ENCODE results near the gene VSIG10.
"Not testable (repeated sequence)": the region's sequence is repeated elsewhere in the genome, so short reads cannot be mapped to it uniquely, and the experiment has no call there.

The VSIG10 gene

DNA sequence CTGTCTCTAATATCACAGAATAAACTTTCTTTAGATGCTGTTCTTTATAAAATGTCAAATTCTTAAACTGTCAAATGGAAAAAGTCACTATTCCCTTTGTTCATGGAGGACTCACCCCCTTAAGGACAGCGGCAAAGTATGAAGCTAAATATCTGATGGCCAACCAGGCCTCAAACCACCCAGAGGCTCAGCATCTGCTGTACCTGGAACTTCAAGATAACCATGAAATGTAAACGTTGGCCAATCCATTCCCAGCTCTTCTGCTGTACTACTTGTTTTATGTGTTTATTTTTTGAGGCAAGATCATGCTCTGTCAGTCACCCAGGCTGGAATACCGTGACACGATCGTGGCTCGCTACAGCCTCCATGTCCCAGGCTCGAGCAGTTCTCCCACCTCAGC is 71.6 kb downstream of the VSIG10 start:
- DNase-seq (ENCODE audit: low spot score): no peak

GRCh38 chr12:118029166-118029565 is 74.6 kb downstream of the VSIG10 start:
- DNase-seq (ENCODE audit: low spot score): no peak

GRCh38 chr12:118025168-118025567 is 78.6 kb downstream of the VSIG10 start:
- DNase-seq (ENCODE audit: low spot score): no peak

GRCh38 chr12:118023301-118023860 is 80.4 kb downstream of the VSIG10 start:
- no peak for DNase-seq (ENCODE audit: low spot score)

GRCh38 chr12:118022728-118023109 is 81.1 kb downstream of the VSIG10 start:
- DNase-seq (ENCODE audit: low spot score): no peak

DNA sequence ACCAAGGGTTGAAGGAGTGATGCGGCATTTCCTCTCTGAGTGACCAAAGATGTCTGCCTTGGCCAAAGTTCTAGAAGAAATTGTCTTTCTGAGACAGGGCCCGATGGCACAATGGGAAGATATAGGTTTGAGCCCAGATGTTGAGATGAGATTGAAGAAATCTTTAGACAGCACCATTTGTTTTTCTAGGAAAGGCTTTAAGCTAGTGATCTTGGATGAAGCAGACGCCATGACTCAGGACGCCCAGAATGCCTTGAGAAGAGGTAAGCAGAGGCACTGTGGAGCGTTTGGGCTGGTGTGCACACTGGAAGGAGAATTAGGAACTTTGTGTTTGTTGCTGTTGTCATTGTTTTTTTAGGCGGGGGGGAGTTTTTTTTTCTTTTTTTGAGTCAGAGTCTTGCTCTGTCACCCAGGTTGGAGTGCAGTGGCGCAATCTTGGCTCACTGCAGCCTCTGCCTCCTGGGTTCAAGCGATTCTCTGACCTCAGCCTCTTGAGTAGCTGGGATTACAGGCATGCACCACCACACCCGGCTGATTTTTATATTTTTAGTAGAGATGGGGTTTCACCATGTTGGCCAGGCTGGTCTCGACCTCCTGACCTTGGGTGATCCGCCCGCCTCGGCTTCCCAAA is 81.6 kb downstream of the VSIG10 start:
- not testable (repeated sequence) for DNase-seq (ENCODE audit: low spot score)

- no peak for DNase-seq (ENCODE audit: low spot score)
Observed at GRCh38 chr12:118020036-118020435, 83.8 kb downstream of the VSIG10 start.

DNA sequence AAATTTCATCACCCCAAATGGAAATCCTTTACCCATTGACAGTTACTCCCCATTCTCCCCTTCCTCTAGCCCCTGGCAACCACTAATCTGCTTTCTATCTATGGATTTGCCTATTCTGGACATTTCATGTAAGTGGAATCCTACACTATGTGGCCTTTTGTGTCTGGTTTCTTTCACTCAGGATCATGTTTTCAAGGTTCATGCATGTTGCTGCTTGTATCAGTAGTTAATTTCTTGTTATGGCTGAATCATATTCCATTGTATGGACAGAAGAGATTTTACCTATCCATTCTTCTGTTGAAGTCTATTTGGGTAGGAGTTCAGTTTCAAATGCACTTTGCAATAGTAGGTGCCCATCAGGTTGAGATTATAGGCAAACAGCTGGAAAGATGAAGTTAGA is 85.9 kb downstream of the VSIG10 start:
- DNase-seq (ENCODE audit: low spot score): no peak

DNA sequence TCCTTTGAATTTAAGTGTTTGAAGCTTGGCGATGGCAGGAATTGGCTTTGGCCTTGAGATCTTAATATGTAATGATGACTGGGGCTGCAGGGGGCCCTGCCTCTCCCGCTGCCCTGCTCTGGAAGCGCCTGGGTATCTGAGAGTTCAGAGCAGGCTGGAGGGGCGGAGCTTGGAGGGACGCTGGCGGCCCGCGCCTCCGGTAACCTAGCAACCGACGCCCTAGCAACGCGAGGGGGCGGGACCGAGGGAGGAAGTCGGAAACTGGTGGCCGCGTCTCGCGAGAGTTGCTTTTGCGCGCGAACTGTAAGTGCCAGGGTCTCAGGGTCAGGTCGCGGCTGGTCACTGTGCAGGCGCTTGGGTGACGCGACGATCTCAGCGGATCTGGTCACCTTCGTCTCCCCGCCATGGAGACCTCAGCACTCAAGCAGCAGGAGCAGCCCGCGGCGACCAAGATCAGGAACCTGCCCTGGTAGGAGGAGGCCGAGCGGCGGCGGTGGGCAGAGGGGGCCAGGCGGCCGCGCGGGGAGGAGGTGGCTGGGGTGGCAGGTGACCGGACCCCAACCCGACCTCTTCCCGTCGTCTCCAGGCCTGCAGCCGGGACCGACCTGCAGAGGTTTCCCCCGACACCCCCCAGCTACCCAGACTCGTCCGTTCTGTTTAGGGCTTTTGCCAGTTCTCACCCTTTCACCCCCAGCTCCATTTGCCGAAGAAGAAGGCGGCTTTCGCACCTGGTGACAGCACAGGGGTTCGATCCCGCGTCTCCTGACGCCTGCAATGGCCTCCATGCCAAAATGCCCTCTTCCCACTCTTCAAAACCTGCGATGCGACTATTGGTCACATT is 87.2 kb downstream of the VSIG10 start, which contains the start of gene RFC5:
RFC5 (plus strand) TSS at position 280 of the 841 bp plus-strand sequence; CDS start at position 405, 125 bp downstream.
- DNase-seq (ENCODE audit: low spot score): peak; percentile 97

DNA sequence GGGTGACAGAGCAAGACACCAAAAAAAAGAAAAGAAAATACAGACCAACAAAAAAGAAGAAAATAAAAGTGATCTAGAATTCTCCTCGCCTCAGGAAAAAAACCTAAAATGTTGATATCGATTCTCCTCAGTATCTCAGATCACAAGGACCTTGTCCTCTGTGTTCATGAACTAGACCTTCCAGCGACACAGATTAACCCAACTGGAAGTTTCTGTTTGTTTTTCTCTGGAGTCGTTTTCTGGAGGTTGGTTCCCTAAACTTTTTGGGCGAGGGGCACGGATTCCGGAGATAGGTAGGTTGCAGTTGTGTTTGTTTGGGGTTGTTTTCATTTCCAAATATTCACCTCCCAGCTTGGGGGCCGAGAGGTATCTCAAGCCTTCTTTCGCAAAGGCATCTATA is 87.9 kb downstream of the VSIG10 start:
- no peak for DNase-seq (ENCODE audit: low spot score)

DNA sequence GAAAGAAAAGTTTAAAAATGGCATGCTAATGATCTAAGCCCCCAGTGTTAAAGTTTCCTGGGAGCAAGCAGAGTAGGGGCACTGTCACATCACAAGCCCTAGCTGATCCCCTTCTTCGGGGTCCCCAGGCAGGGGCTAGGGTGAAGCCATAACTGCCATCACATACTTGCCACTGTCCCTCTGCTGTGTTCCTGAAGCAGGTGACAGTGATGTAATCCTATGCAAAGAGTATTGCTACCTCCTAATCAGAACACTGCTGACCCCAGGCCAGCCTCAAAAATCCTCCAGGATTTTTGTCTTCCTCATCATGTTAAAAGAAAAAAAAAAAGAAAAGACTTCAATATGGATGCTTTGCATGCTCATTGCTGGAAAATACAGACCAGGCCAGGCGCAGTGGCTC is 88.5 kb downstream of the VSIG10 start:
- no peak for DNase-seq (ENCODE audit: low spot score)
